SK-N-SH treated with all-trans-retinoic acid at 6 μM for 48 hours (cell line): Measurements from ENCODE around the gene LRRC15.

Experiments used
- ATAC-seq: fragments of 200-7000 bp; cut with Tn5 transposase; 3 replicates; pipeline ENCODE4 v1.9.1; 2020; ENCODE audit warnings: mild to moderate bottlenecking, moderate library complexity
- ARNTL ChIP-seq: fragments of 450-650 bp; formaldehyde crosslinking; IDR thresholded peaks from 2 replicates; pipeline ENCODE4 v1.5.0; 2020; ENCODE audit warnings: low read depth, mild to moderate bottlenecking, moderate library complexity, borderline replicate concordance
- CREB5 ChIP-seq: fragments of 250-450 bp; sonication (Bioruptor Pico); IDR thresholded peaks from 2 replicates; pipeline ENCODE4 v1.5.1; 2020; ENCODE audit warnings: low read depth, mild to moderate bottlenecking, moderate library complexity
- CSRNP3 ChIP-seq: fragments of 250-450 bp; sonication (Bioruptor Pico); IDR thresholded peaks from 2 replicates; pipeline ENCODE4 v1.5.1; 2021; ENCODE audit warnings: mild to moderate bottlenecking, moderate library complexity
- ESRRG ChIP-seq: fragments of 250-450 bp; sonication (Bioruptor Pico); IDR thresholded peaks from 2 replicates; pipeline ENCODE4 v1.6.1; 2021; ENCODE audit warnings: mild to moderate bottlenecking
- GLIS3 ChIP-seq: fragments of 250-450 bp; sonication (Bioruptor Pico); IDR thresholded peaks from 2 replicates; pipeline ENCODE4 v1.5.0; 2020; ENCODE audit warnings: mild to moderate bottlenecking, moderate library complexity
- ISL1 ChIP-seq: fragments of 250-450 bp; sonication (Bioruptor Pico); IDR thresholded peaks from 2 replicates; pipeline ENCODE4 v2.1.2; 2022; ENCODE audit warnings: mild to moderate bottlenecking, moderate library complexity
- OSR1 ChIP-seq: fragments of 250-450 bp; sonication (Bioruptor Pico); IDR thresholded peaks from 2 replicates; pipeline ENCODE4 v1.8.0; 2022; ENCODE audit warnings: moderate library complexity, mild to moderate bottlenecking, inconsistent platforms
- PATZ1 ChIP-seq: fragments of 250-450 bp; sonication (Bioruptor Pico); IDR thresholded peaks from 2 replicates; pipeline ENCODE4 v1.8.0; 2020; ENCODE audit warnings: mild to moderate bottlenecking, moderate library complexity, borderline replicate concordance
- RARB ChIP-seq: fragments of 250-450 bp; sonication (Bioruptor Pico); IDR thresholded peaks from 2 replicates; pipeline ENCODE4 v1.8.0; 2021; ENCODE audit warnings: mild to moderate bottlenecking, moderate library complexity
- SNAI2 ChIP-seq: fragments of 250-450 bp; sonication (Bioruptor Pico); IDR thresholded peaks from 2 replicates; pipeline ENCODE4 v1.5.0; 2020; ENCODE audit warnings: mild to moderate bottlenecking, moderate library complexity
- TCF4 ChIP-seq: fragments of 250-450 bp; sonication (Bioruptor Pico); IDR thresholded peaks from 2 replicates; pipeline ENCODE4 v1.8.0; 2021; ENCODE audit warnings: mild to moderate bottlenecking, moderate library complexity, borderline replicate concordance
- TOX ChIP-seq: fragments of 250-450 bp; sonication (Bioruptor Pico); IDR thresholded peaks from 2 replicates; pipeline ENCODE4 v1.8.0; 2021; ENCODE audit warnings: mild to moderate bottlenecking, moderate library complexity, borderline replicate concordance
- TSHZ2 ChIP-seq: fragments of 250-450 bp; sonication (Bioruptor Pico); IDR thresholded peaks from 2 replicates; pipeline ENCODE4 v1.5.0; 2020; ENCODE audit warnings: mild to moderate bottlenecking, moderate library complexity
- ZC3H10 ChIP-seq: fragments of 250-450 bp; sonication (Bioruptor Pico); IDR thresholded peaks from 2 replicates; pipeline ENCODE4 v1.5.1; 2021; ENCODE audit warnings: mild to moderate bottlenecking, moderate library complexity
- ZFP3 ChIP-seq: fragments of 250-450 bp; sonication (Bioruptor Pico); IDR thresholded peaks from 2 replicates; pipeline ENCODE4 v1.5.0; 2020; ENCODE audit warnings: mild to moderate bottlenecking, moderate library complexity
- ZFP30 ChIP-seq: fragments of 450-650 bp; formaldehyde crosslinking; IDR thresholded peaks from 2 replicates; pipeline ENCODE4 v1.5.0; 2022; ENCODE audit warnings: mild to moderate bottlenecking, moderate library complexity
- ZNF70 ChIP-seq: fragments of 450-650 bp; formaldehyde crosslinking; IDR thresholded peaks from 2 replicates; pipeline ENCODE4 v1.5.0; 2020; ENCODE audit warnings: mild to moderate bottlenecking, moderate library complexity
- ZNF8 ChIP-seq: fragments of 450-650 bp; formaldehyde crosslinking; IDR thresholded peaks from 2 replicates; pipeline ENCODE4 v1.5.0; 2020; ENCODE audit warnings: mild to moderate bottlenecking, moderate library complexity

The LRRC15 gene

GRCh38 chr3:194326968-194327217, 42.6 kb downstream of the LRRC15 start (continued):
- no peak for TF ChIP-seq SNAI2 (CRISPR knock-in tag)
- no peak for TF ChIP-seq TCF4
- no peak for TF ChIP-seq CSRNP3 (CRISPR knock-in tag)

DNA sequence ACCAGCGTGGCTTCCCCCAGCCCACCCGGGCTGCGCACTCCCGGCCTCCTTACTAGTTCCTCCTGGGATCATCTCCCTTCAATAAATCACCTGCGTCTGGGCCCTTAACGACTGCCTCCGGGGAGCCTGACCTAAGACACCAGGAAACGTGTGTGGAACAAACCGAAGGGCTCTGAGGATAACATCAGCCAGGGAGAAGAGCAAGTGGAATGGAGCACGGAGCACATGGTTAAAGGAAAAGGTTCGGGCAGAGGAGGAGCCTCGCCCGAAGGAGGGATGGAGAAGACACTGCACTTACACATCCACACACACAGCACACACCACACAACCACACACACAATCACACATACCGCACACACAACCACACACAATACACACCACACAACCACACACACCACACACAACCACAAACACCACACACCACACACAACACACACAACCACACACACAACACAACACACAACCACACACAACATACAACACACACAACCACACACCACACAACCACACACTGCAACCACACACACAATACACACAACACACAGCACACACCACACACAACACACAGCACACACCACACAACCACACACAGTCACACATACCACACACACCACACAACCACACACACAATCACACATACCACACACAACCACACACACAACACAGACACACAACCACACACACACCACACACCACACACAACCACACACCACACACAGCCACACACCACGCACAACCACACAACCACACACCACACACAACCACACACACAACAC, 43.2 kb downstream of the LRRC15 start:
- ATAC-seq = no peak
- TF ChIP-seq CREB5 (no peak), ZC3H10 (CRISPR knock-in tag) (no peak), ZNF8 (CRISPR knock-in tag) (no peak), CSRNP3 (CRISPR knock-in tag) (no peak), SNAI2 (CRISPR knock-in tag) (no peak), GLIS3 (CRISPR knock-in tag) (no peak), ZNF70 (no peak), PATZ1 (no peak), TSHZ2 (CRISPR knock-in tag) (no peak)

- ATAC-seq = no peak
- TF ChIP-seq ZFP30 (CRISPR knock-in tag) (no peak), ZNF70 (no peak), ARNTL (no peak), ISL1 (CRISPR knock-in tag) (no peak), GLIS3 (CRISPR knock-in tag) (no peak), ESRRG (CRISPR knock-in tag) (no peak), OSR1 (CRISPR knock-in tag) (no peak), PATZ1 (no peak), RARB (CRISPR knock-in tag) (no peak)
Measured at GRCh38 chr3:194325424-194326153, 44.0 kb downstream of the LRRC15 start.

DNA sequence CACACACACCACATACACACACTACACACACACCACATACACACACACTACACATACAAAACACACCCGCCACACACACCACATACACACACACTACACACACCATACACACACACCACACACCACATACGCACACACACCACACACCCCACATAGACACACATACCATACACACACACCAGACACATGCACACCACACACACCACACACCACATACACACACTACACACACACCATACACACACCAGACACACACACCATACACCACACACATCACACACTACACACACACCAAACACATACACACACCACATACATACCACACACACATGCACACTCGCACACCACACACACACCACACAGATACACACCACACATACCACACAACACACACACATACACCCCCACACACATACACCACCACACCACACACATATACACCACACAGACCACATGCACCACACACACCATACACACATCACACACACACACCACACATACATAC, 44.7 kb downstream of the LRRC15 start:
- ATAC-seq = no peak
- TF ChIP-seq ZNF70 (no peak), CREB5 (no peak), TOX (no peak), ZFP3 (CRISPR knock-in tag) (no peak), ISL1 (CRISPR knock-in tag) (no peak), GLIS3 (CRISPR knock-in tag) (no peak), SNAI2 (CRISPR knock-in tag) (no peak), CSRNP3 (CRISPR knock-in tag) (no peak), TCF4 (no peak)
